ENCODE measurements around the gene CRYGD. TPM values are rescaled to one million over a fixed set of nuclear protein-coding genes. Genes with fewer than 3 reads are reported as not detected.

CRYGD gene
- total and polyA plus RNA-seq, 2 of the 13 experiments (the other 11 are each of a cell fraction or from before 2014, with no cell fraction given) = not detected

GRCh38 chr2:208129744-208130711 is 5.7 kb upstream of the CRYGD start, which contains the start of gene CRYGC (continued):
- TF ChIP-seq, protein P1, sequence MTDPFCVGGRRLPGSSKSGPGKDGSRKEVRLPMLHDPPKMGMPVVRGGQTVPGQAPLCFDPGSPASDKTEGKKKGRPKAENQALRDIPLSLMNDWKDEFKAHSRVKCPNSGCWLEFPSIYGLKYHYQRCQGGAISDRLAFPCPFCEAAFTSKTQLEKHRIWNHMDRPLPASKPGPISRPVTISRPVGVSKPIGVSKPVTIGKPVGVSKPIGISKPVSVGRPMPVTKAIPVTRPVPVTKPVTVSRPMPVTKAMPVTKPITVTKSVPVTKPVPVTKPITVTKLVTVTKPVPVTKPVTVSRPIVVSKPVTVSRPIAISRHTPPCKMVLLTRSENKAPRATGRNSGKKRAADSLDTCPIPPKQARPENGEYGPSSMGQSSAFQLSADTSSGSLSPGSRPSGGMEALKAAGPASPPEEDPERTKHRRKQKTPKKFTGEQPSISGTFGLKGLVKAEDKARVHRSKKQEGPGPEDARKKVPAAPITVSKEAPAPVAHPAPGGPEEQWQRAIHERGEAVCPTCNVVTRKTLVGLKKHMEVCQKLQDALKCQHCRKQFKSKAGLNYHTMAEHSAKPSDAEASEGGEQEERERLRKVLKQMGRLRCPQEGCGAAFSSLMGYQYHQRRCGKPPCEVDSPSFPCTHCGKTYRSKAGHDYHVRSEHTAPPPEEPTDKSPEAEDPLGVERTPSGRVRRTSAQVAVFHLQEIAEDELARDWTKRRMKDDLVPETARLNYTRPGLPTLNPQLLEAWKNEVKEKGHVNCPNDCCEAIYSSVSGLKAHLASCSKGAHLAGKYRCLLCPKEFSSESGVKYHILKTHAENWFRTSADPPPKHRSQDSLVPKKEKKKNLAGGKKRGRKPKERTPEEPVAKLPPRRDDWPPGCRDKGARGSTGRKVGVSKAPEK (CRISPR knock-in tag; IDR thresholded peaks at IDR 0.05; ENCODE audit: borderline replicate concordance) = no peak
- TF ChIP-seq ZHX2 (IDR thresholded peaks at IDR 0.05; ENCODE audit: low read depth) = no peak
- no peak for TF ChIP-seq ZHX2 (CRISPR knock-in tag; IDR thresholded peaks at IDR 0.05; ENCODE audit: borderline replicate concordance)
- no peak for TF ChIP-seq ZNF382 (CRISPR knock-in tag; IDR thresholded peaks at IDR 0.05; ENCODE audit: borderline replicate concordance)
- no peak for TF ChIP-seq HNF1A (IDR thresholded peaks at IDR 0.05; ENCODE audit: low read depth)
- TF ChIP-seq HNF1A (CRISPR knock-in tag; IDR thresholded peaks at IDR 0.05; ENCODE audit: borderline replicate concordance) = no peak
- TF ChIP-seq HNRNPUL1 (IDR thresholded peaks at IDR 0.05; ENCODE audit: low read depth, low read length) = no peak
- TF ChIP-seq ATF5 (CRISPR knock-in tag; IDR thresholded peaks at IDR 0.05; ENCODE audit: low read depth) = no peak
- TF ChIP-seq WIZ (CRISPR knock-in tag; IDR thresholded peaks at IDR 0.05) = peak; percentile 75
- TF ChIP-seq RORA (CRISPR knock-in tag; IDR thresholded peaks at IDR 0.05) = no peak

Data from HepG2 (cell line).